Activated T-cell treated with anti-CD3 and anti-CD28 coated beads, Interleukin-2, amount 50 U/mL, for 1 hour (primary cell): ENCODE measurements around the gene ZNF225.
"Not testable (repeated sequence)": the region's sequence is repeated elsewhere in the genome, so short reads cannot be mapped to it uniquely, and the experiment has no call there.

ENCODE experiments used
- DNase-seq: peaks from one replicate; pipeline ENCODE4 v3.0.0-alpha.2; 2020

The ZNF225 gene

GRCh38 chr19:44113138-44113783, at the start of gene ZNF225:
ZNF225 (plus strand) TSS chr19:44113399; CDS start chr19:44115828, 2,429 bp downstream.
- DNase-seq = peak; percentile 72

GRCh38 chr19:44066305-44066704, 46.9 kb upstream of the ZNF225 start:
- DNase-seq = no peak

GRCh38 chr19:44069415-44069814, 43.8 kb upstream of the ZNF225 start:
- DNase-seq = no peak

- peak; percentile 78 for DNase-seq
These were observed 41.2 kb upstream of the ZNF225 start, which contains the start of gene ZNF284 for GRCh38 chr19:44071824-44072542. ZNF284 (plus strand) TSS chr19:44072159; CDS start chr19:44076390, 4,231 bp downstream.

- no peak for DNase-seq
These were observed 40.4 kb upstream of the ZNF225 start for GRCh38 chr19:44072543-44073401.

GRCh38 chr19:44076325-44076724, 36.9 kb upstream of the ZNF225 start:
- no peak for DNase-seq

GRCh38 chr19:44092108-44092507, 21.1 kb upstream of the ZNF225 start:
- no peak for DNase-seq

- peak; percentile 74 for DNase-seq
These were observed 19.1 kb upstream of the ZNF225 start, which contains the start of gene ZNF224 for GRCh38 chr19:44093931-44094765. ZNF224 (plus strand) TSS chr19:44094361; CDS start chr19:44097874, 3,513 bp downstream.

GRCh38 chr19:44107751-44108150, 5.4 kb upstream of the ZNF225 start:
- no peak for DNase-seq

- DNase-seq = no peak
These were observed 3.7 kb upstream of the ZNF225 start for GRCh38 chr19:44109458-44109857.

GRCh38 chr19:44111910-44112463, 1.2 kb upstream of the ZNF225 start:
- no peak for DNase-seq

GRCh38 chr19:44112802-44113137, 429 bp upstream of the ZNF225 start:
- no peak for DNase-seq

- DNase-seq = no peak
These were observed 688 bp downstream of the ZNF225 start for GRCh38 chr19:44113784-44114390.

- DNase-seq = not testable (repeated sequence)
These were observed 8.0 kb downstream of the ZNF225 start for GRCh38 chr19:44121162-44121561.

- DNase-seq = no peak
These were observed 18.8 kb downstream of the ZNF225 start for GRCh38 chr19:44131955-44132354.

- DNase-seq = peak; percentile 65
These were observed 28.2 kb downstream of the ZNF225 start, which contains the start of gene ZNF234 for GRCh38 chr19:44141191-44142058. ZNF234 (plus strand) TSS chr19:44141554; CDS start chr19:44144633, 3,079 bp downstream.

- DNase-seq = no peak
These were observed 28.8 kb downstream of the ZNF225 start for GRCh38 chr19:44142059-44142433.

- no peak for DNase-seq
These were observed 36.6 kb downstream of the ZNF225 start for GRCh38 chr19:44149776-44150175.

- no peak for DNase-seq
These were observed 38.3 kb downstream of the ZNF225 start for GRCh38 chr19:44151491-44151890.

GRCh38 chr19:44156475-44156874, 43.3 kb downstream of the ZNF225 start:
- no peak for DNase-seq

- DNase-seq = no peak
These were observed 50.6 kb downstream of the ZNF225 start for GRCh38 chr19:44163789-44164188.
